ENCODE measurements around the gene CD46. TPM values are rescaled to one million over a fixed set of nuclear protein-coding genes. Genes with fewer than 3 reads are reported as not detected.

CD46 gene
- total RNA-seq, 1 experiment from 2014 or later = 100 TPM

DNA sequence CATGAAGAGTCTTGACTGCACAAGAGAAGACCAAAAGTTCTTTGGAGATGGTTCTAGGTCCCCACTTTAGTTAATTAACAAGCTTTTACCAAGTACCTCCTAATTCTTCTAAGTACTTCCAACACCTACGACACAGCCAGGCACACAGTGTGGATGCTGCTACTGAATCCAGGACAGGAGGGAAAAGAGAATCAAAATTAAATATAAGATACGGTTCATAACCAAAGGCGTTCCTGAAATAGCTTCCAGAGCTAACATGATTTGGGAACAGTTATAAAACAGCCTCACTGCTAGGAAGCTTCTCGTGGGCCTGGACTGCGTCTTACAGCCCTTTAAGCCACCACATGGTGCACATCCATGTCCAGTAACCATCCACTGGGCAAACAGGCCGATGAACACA lies 84.1 kb downstream of the CD46 start:
- H3K9ac ChIP-seq (ENCODE audit: low read length) = no peak overlapping the region
- POLR2A ChIA-PET = no interaction called here
- ATAC-seq = no peak
- H3K4me2 ChIP-seq (ENCODE audit: low read length) = no peak overlapping the region
- H4K20me1 ChIP-seq (ENCODE audit: insufficient read depth) = no peaks in the 10 kb centered on the region
- BruUV-seq (replicated peaks) = no TSS peak
- no peak overlapping the region for H2AFZ ChIP-seq (ENCODE audit: low read depth, low read length, poor library complexity, severe bottlenecking)
- intact Hi-C loops (cut with micrococcal nuclease) = no loop called here
- RAD21 ChIA-PET (ENCODE audit: low non-redundant PET in 1 of 2, low total read pairs in 2 of 2, uncharacterized antibody in 2 of 2, unreplicated experiment in 2 of 2) = no interaction called here
- no peak overlapping the region for H3K27ac ChIP-seq (ENCODE audit: low read depth, low read length)
- H3K9me2 ChIP-seq (ENCODE audit: insufficient read depth) = no peaks in the 10 kb centered on the region
- peaks cover 28% of the 10 kb centered on the region; the same call in 1 of the 2 replicates for H3K79me2 ChIP-seq (ENCODE audit: insufficient read depth, low read length)
- no peaks in the 10 kb centered on the region for H3K4me1 ChIP-seq (ENCODE audit: control insufficient read depth in 1 of 2, insufficient read depth in 2 of 2, low read length in 2 of 2)
- H3K9me3 ChIP-seq (ENCODE audit: control insufficient read depth in 1 of 2, insufficient read depth in 1 of 2, low read depth in 1 of 2, low read length in 2 of 2) = no peaks in the 10 kb centered on the region
- no peaks in the 10 kb centered on the region for H3K27me3 ChIP-seq (ENCODE audit: insufficient read depth, low read length)
- CTCF ChIA-PET = no interaction called here
- no peaks in the 10 kb centered on the region for H3K36me3 ChIP-seq (ENCODE audit: control insufficient read depth in 1 of 2, insufficient read depth in 2 of 2, low read length in 2 of 2)
- TF ChIP-seq CBX3 (IDR thresholded peaks at IDR 0.05; ENCODE audit: low read depth) = no peak
- TF ChIP-seq, protein P1, sequence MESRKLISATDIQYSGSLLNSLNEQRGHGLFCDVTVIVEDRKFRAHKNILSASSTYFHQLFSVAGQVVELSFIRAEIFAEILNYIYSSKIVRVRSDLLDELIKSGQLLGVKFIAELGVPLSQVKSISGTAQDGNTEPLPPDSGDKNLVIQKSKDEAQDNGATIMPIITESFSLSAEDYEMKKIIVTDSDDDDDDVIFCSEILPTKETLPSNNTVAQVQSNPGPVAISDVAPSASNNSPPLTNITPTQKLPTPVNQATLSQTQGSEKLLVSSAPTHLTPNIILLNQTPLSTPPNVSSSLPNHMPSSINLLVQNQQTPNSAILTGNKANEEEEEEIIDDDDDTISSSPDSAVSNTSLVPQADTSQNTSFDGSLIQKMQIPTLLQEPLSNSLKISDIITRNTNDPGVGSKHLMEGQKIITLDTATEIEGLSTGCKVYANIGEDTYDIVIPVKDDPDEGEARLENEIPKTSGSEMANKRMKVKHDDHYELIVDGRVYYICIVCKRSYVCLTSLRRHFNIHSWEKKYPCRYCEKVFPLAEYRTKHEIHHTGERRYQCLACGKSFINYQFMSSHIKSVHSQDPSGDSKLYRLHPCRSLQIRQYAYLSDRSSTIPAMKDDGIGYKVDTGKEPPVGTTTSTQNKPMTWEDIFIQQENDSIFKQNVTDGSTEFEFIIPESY (IDR thresholded peaks at IDR 0.05; ENCODE audit: extremely low read depth, insufficient replicate concordance, low read length) = no peak
- TF ChIP-seq TCF7L2 (IDR thresholded peaks at IDR 0.05; ENCODE audit: borderline replicate concordance, extremely low read depth, insufficient read depth, insufficient read length) = no peak
- no peak for TF ChIP-seq SIN3A (IDR thresholded peaks at IDR 0.05; ENCODE audit: low read depth)
- TF ChIP-seq RAD21 (IDR thresholded peaks at IDR 0.05; ENCODE audit: low read depth) = no peak
- no peak for TF ChIP-seq ZFX (IDR thresholded peaks at IDR 0.05)
- TF ChIP-seq EZH2 (IDR thresholded peaks at IDR 0.05) = no peak
- TF ChIP-seq ZNF274 (IDR thresholded peaks at IDR 0.05; ENCODE audit: low read depth, low read length) = no peak
- TF ChIP-seq POLR2AphosphoS5 (IDR thresholded peaks at IDR 0.05; ENCODE audit: low read depth, low read length) = no peak
- TF ChIP-seq, protein P2, sequence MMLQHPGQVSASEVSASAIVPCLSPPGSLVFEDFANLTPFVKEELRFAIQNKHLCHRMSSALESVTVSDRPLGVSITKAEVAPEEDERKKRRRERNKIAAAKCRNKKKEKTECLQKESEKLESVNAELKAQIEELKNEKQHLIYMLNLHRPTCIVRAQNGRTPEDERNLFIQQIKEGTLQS (IDR thresholded peaks at IDR 0.05) = no peak
- no peak for TF ChIP-seq FOSL1 (IDR thresholded peaks at IDR 0.05; ENCODE audit: low read depth)
- TF ChIP-seq, protein P3, sequence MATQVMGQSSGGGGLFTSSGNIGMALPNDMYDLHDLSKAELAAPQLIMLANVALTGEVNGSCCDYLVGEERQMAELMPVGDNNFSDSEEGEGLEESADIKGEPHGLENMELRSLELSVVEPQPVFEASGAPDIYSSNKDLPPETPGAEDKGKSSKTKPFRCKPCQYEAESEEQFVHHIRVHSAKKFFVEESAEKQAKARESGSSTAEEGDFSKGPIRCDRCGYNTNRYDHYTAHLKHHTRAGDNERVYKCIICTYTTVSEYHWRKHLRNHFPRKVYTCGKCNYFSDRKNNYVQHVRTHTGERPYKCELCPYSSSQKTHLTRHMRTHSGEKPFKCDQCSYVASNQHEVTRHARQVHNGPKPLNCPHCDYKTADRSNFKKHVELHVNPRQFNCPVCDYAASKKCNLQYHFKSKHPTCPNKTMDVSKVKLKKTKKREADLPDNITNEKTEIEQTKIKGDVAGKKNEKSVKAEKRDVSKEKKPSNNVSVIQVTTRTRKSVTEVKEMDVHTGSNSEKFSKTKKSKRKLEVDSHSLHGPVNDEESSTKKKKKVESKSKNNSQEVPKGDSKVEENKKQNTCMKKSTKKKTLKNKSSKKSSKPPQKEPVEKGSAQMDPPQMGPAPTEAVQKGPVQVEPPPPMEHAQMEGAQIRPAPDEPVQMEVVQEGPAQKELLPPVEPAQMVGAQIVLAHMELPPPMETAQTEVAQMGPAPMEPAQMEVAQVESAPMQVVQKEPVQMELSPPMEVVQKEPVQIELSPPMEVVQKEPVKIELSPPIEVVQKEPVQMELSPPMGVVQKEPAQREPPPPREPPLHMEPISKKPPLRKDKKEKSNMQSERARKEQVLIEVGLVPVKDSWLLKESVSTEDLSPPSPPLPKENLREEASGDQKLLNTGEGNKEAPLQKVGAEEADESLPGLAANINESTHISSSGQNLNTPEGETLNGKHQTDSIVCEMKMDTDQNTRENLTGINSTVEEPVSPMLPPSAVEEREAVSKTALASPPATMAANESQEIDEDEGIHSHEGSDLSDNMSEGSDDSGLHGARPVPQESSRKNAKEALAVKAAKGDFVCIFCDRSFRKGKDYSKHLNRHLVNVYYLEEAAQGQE (IDR thresholded peaks at IDR 0.05; ENCODE audit: low read depth) = no peak
- no peak for TF ChIP-seq EGR1 (IDR thresholded peaks at IDR 0.05; ENCODE audit: low read depth)
- no peak for TF ChIP-seq CEBPB (IDR thresholded peaks at IDR 0.05; ENCODE audit: low read depth)
- TF ChIP-seq ELF1 (IDR thresholded peaks at IDR 0.05; ENCODE audit: borderline replicate concordance, low read depth) = no peak
- TF ChIP-seq SRF (IDR thresholded peaks at IDR 0.05; ENCODE audit: low read depth) = no peak
- no peak for TF ChIP-seq YY1 (IDR thresholded peaks at IDR 0.05; ENCODE audit: extremely low read depth, insufficient replicate concordance, low read depth, low read length)
- TF ChIP-seq, protein P4, sequence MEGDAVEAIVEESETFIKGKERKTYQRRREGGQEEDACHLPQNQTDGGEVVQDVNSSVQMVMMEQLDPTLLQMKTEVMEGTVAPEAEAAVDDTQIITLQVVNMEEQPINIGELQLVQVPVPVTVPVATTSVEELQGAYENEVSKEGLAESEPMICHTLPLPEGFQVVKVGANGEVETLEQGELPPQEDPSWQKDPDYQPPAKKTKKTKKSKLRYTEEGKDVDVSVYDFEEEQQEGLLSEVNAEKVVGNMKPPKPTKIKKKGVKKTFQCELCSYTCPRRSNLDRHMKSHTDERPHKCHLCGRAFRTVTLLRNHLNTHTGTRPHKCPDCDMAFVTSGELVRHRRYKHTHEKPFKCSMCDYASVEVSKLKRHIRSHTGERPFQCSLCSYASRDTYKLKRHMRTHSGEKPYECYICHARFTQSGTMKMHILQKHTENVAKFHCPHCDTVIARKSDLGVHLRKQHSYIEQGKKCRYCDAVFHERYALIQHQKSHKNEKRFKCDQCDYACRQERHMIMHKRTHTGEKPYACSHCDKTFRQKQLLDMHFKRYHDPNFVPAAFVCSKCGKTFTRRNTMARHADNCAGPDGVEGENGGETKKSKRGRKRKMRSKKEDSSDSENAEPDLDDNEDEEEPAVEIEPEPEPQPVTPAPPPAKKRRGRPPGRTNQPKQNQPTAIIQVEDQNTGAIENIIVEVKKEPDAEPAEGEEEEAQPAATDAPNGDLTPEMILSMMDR (IDR thresholded peaks at IDR 0.05 in 2 of 3, conservative IDR thresholded peaks at IDR 0.05 in 1 of 3; ENCODE audit: borderline replicate concordance in 1 of 3, insufficient read depth in 1 of 3, low read depth in 2 of 3, low read length in 2 of 3) = no peak
- TF ChIP-seq EZH2phosphoT487 (IDR thresholded peaks at IDR 0.05; ENCODE audit: borderline replicate concordance) = no peak
- TF ChIP-seq POLR2A (IDR thresholded peaks at IDR 0.05; ENCODE audit: borderline replicate concordance, extremely low read depth, insufficient read depth, insufficient read length) = no peak
- DNase-seq (ENCODE audit: low read depth, low spot score) = no peak
- no peak overlapping the region for H3K4me3 ChIP-seq (replicated peaks in 1 of 2; ENCODE audit: low read depth in 1 of 2, low read length in 2 of 2)

Measured in HCT116 (cell line).